GM19099 (cell line): ENCODE data around the gene INMT.

Experiments used
- POLR2A ChIP-seq: IDR thresholded peaks from 3 replicates; pipeline ENCODE4 v1.6.1; 2011; ENCODE audit warnings: low read depth; ENCODE audit not compliant: insufficient read length; ENCODE audit errors: extremely low read depth

The INMT gene

DNA sequence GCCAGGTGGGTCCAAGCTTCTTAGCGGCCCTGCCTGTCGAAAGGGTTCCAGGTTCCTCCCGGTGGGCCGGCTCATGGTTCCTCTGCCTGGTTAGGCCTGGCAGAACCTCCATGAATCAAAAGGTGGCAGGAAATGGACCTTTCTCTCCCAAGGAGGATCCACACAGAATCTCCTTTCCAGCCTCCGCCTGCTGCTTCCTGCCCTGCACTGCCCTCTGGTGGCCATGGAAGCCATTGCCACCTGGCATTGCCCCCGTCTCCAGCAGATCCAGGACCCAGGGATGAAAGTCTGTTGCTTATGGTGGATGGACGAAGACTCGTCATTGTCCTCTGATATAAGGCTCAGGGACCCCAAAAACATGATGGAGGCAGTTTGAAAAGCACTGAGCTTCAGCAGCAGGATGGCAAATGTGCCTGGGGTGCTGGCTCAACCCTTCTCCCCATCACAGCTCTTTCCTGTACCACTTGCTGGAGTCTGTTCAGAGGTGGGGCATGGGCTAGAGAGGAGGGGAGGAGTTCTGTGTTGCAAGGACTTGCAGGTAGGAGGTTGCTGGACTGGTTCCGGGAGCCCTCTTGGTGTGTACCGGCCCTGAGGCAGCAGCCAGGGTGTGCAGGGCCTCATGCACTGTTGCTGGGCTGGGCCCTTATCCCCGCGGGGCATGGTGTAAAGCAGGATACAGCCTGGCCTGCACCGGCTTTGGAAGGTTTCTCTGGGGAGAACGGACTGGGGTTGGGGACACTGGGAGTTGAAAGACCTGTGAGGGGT, 11.3 kb upstream of the INMT start:
- no peak for TF ChIP-seq POLR2A

DNA sequence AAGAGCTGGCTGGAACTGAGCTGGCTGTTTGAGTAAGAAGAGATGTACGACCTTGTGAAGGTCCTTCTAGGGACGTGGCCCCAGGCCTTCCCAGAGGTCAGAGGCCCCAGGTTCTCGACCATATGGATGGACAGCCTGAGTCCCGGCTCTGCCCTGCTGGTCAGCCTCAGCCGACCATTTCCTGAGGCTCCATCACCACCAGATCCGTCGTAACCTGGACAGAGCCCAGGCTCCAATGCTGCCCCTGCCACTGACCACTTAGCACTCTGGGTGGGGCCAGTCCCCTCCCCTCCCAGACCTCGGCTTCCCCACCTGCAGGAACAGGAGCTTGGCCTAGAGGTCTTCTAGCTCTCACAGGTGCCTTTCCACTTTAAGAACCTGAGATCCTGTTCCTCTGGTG, 10.6 kb upstream of the INMT start:
- TF ChIP-seq POLR2A = no peak

DNA sequence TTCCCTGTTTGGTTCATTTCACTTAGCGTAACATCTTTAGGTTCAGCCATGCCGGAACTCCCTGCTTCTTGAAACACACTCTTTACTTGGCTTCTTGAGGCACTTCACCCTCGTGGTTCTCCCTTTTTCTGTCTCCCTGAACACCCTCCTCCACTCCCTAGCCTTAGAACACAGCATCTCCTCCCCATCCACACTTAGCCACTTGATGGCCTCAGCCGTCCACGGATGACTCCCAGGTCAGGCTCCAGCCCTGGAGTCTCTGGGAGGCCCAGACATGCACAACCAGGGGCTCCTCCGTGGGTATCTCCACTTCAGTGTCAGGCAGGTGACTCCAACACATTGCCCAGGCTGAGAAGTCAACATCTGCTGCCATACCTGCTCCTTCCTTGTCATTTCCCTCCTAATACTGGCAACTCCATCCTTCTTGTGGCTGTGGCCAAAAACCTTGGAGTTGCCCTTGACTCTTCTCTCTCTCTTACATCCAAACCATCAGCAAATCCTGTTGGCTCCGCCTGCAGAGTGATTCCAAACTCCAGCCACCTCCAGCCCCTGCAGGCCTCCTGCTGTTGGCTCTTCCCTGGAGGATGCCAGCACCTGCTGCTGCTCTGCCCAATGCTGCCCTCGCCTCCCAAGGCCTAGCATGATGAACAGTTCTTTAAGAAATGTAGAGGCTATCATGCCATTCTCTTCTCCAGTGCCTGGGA, 8.4 kb upstream of the INMT start:
- TF ChIP-seq POLR2A = no peak

DNA sequence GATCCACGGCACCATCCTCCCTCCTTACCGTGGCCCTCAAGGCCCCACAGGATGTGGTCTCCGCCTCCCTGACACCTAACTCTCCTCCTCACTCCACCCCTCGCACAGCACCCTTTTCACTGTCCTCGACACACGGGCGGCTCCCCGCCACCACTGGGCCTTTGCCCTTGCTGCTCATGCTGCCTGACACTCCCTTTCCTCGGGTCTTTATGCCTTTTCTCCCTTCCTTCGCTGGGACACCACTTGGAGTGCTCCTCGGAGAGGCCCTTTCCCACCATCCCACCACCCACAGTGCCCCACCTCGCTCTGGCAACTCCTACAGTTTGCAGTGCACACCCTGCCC, 7.9 kb upstream of the INMT start:
- TF ChIP-seq POLR2A = no peak

DNA sequence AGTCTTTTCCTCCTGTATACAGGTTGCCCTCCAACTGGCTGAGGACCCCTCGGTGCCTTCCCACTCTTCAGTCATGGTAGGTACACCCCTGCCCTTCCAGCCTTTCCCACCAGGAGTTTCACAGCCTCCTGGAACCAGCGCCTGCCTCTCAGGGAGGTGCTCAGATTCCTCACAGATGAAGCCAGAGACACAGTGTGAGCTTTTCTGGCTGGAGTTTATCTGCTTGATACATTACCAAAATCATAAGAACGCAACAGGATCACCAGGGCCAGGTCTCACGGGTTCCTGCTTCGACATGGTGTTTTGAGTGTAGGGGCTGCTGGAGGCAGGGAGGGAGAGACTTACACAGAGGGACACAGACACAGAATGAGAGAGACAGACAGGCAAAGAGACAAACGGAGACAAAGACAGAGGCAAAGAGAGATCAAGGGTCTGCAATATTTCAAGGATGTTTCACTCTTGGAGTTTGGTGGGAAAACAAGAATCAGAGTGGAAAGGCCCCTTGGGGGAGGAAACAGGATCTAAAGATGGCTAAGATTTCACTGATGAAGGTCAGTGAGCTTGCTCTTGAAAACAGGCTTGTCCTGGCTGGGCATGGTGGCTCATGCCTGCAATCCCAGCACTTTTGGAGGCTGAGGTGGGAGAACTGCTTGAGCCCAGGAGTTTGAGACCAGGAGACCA, 6.5 kb upstream of the INMT start:
- no peak for TF ChIP-seq POLR2A

DNA sequence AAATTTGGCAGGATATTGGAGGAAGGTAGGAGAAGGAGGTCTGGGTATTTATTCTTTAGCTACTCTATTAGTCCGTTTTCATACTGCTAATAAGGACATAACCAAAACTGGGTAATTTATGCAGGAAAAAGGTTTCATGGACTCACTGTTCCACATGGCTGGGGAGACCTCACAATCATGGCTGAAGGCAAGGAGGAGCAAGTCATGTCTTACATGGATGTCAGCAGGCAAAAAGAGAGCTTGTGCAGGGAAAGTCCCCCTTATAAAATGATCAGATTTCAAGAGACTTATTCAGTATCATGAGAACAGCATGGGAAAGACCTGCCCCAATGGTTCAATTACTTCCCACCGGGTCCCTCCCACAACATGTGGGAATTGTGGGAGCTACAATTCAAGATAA, 1.9 kb upstream of the INMT start:
- no peak for TF ChIP-seq POLR2A

DNA sequence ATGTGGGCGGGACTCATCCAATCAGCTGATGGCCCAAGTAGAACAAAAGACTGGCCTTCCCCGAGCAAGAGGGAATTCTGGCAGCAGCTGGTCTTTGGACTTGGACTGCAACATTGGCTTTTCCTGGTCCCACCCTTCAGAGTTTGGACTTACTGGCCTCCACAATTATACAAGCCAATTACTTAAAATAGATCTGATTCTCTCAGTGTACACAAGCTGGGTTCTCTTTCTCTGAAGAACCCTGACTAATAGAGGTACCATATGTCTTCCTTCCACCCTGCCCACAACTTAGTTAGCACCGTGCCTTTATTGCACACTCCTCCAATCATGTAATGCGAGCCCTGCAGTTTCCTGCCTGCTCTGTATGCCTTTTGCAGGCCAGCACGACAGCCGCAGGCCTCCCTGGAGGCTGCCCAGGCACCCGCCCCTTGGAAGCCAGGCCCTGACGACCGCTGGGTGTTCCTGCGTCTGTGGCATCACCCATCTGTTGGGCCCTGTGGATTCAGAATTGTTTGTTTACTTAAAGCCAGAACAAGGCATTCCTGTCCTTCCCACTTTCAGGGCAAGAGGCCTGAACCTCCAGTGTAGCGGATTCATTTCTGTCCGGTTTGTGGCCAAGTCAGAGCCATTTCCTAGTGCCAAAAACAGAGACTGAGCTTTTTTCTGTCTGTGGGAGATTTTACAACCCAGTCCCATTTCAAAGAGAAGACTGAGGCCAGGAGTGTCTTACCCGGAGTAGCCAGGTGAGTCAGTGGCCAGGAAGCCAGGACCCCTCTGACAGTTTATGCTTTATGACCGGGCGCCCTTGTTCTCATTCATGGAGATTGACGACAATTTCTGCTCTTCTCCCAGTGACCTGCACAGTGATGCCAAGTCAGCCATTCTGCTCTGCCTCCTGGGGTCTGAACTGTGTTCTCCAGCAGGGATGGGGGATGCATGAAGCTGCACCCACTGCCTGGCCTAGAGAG, 968 bp upstream of the INMT start:
- TF ChIP-seq POLR2A = no peak

DNA sequence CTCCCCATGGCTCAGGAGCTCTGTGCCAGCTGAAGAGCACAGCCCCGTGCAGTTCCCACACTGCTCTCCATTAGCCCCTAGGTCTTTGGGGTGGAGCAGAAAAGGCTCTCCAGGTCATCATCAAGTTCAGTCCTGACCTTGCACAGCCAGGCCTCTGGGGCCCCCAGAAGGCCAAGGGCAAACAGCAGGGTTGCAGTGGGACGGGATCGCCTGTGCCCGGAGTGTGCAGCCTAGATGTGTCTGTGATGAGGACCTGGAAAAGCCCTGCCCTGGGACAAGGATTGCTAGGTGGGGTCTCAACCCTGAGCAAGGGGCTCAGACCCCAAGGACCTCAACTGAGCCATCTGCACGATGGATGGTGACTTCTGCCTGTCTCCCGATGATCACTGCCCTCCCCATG, 549 bp downstream of the INMT start:
- TF ChIP-seq POLR2A = no peak

DNA sequence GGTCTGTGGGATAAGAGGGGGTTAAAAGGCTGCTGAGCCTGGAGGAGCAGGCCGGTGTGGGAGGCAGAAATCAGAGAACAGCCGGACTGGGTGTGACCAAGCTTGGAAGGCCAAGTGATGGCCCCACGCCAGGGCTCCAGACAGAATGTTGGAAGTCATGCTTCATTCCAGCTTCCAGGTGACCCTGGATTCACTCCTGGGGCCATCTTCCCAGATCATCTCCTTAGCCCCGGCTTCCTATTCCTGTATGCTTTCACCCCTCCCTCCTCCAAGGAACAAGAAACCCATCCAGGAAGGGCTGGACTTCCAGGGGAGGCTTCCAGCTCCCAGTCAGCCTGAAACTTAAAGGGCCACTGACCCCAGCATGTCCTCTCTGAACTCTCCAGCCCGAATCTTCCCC, 1.0 kb downstream of the INMT start:
- no peak for TF ChIP-seq POLR2A

DNA sequence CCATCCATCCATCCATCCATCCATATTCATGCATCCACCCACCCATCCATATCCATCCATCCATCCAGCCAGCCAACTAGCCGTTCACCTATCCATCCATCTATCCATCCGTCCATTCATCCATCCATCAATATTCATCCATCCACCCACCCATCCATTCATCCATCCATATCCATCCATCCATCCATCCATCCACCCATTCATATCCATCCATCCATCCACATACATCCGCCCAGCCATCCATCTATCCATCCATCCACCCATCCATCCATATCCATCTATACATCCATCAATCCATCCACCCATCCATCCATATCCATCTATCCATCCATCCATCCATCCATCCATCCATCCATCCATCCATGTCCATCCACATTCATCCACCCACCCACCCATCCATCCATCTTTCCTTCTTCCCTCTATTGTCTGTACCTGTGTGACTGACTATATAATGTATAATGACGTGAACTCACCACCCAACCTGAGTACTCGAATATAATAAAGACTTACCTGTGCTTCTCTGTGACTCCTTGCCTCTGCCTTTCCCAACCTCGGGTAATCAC, 2.5 kb downstream of the INMT start:
- TF ChIP-seq POLR2A = no peak

DNA sequence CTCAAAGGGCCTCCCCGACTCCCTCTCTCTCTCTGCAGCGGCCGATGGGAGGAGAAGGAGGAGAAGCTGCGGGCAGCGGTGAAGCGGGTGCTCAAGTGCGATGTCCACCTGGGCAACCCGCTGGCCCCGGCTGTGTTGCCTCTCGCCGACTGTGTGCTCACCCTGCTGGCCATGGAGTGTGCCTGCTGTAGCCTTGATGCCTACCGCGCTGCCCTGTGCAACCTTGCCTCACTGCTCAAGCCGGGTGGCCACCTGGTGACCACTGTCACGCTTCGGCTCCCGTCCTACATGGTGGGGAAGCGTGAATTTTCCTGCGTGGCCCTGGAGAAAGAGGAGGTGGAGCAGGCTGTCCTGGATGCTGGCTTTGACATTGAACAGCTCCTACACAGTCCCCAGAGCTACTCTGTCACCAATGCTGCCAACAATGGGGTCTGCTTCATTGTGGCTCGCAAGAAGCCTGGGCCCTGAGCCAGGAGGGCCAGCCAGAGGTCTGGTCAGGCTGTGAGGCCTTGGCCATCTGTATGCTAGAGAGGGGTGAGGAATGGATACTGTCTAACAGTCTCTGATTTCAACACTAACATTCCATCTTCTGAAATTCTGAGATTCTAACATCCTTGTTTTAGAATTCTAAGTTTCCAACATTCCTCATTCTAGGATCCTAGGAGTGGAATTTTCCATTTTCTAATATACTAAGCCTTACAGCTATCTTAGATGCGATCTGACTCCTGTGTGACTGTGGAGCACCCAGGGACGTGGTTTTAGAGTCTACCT, 3.6 kb downstream of the INMT start:
- no peak for TF ChIP-seq POLR2A

DNA sequence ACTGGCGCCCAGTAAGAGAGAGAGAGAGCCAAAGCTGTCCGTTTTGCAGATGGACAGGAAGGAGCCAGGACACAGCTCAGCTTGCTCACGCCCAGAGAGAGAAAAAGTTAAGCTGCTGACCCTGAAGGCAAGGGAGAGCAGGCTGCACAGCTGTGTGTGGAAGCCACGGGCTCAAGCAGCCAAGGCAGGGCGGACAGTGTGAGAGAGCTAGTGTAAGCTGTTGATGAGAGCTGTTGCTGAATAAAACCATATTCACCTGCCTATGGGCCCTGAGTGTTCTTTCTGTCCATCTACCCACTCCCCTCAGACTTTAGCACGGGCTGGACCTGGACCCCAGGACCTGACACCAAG, 5.4 kb downstream of the INMT start:
- TF ChIP-seq POLR2A = no peak

DNA sequence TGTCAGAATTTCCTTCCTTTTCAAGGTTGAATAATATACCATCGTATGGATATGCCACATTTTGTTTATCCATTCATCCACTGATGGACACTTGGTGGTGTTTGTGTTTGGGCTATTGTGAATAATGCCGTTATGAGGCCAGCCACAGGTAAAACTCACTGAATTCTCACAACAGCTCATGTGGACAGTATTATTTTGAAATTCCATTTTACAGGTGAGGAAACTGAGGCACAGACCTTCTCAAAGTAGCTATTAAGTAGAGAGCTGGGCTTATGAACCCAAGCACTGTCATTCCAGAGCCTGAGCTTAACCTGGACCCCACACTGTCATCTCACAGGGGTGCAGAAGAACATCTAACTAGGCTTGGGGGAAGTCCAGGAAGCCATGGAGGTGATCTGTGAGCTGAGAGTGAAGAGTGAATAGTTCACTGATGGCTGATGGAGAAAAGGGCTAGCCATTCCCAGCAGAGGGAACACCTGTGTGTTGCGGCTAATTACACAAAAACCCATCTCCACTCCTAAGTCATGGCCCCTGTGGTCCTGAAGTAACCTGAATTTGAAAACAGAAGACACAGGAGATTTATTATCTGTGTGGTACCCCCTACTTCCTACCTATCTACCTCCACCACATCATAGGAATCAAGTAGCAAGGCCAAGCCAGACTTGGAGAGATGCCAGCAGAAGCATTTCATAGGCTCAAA, 8.7 kb downstream of the INMT start:
- no peak for TF ChIP-seq POLR2A
